ENCODE data around the gene YPEL1. TPM values are rescaled to one million over a fixed set of nuclear protein-coding genes. Genes with fewer than 3 reads are reported as not detected.
A peak's percentile ranks its signal among the peaks of the same experiment; 100 is the strongest.

YPEL1 gene
- total and polyA plus RNA-seq, 4 donors = 1.6 to 15.1 (median 3.5) TPM

- 69 to 77% methylated on average over 22 of the region's 22 CpGs for WGBS, 2 donors
- no peaks in the 10 kb centered on the region for H3K9me3 ChIP-seq (ENCODE audit: control insufficient read depth in 4 of 4, insufficient read depth in 3 of 4, low read length in 3 of 4)
- H3K36me3 ChIP-seq (ENCODE audit: control insufficient read depth in 4 of 4, insufficient read depth in 4 of 4, low read length in 4 of 4) = peaks cover 0 to 48% (median 9%) of the 10 kb centered on the region in 4 donors
- no peak for ATAC-seq (ENCODE audit: insufficient read depth, low FRiP score)
- TF ChIP-seq CTCF (IDR thresholded peaks at IDR 0.05; ENCODE audit: control extremely low read depth, extremely low read depth) = no peak
- H3K4me1 ChIP-seq (ENCODE audit: control insufficient read depth in 5 of 5, insufficient read depth in 5 of 5, low read length in 5 of 5) = peaks cover 0 to 8% (median 0%) of the 10 kb centered on the region in 5 donors
- H3K9ac ChIP-seq (ENCODE audit: insufficient read depth in 1 of 2, low read length in 2 of 2) = no peak overlapping the region
- DNase-seq = peak in 1 of 3 donors; percentile 43
- H3K4me3 ChIP-seq = no peak overlapping the region
- H3K27me3 ChIP-seq (ENCODE audit: control insufficient read depth in 3 of 3, insufficient read depth in 3 of 3, low read length in 2 of 3) = no peaks in the 10 kb centered on the region
- peak overlapping the region; percentile 22 to 37 for H3K27ac ChIP-seq (ENCODE audit: low read depth in 1 of 2, low read length in 1 of 2)
Measured at GRCh38 chr22:21698430-21699329, 36.9 kb downstream of the YPEL1 start.

GRCh38 chr22:21697880-21698279 is 37.7 kb downstream of the YPEL1 start:
- peaks cover 0 to 46% (median 7%) of the 10 kb centered on the region in 4 donors for H3K36me3 ChIP-seq (ENCODE audit: control insufficient read depth in 4 of 4, insufficient read depth in 4 of 4, low read length in 4 of 4)
- peaks cover 0 to 8% (median 0%) of the 10 kb centered on the region in 5 donors for H3K4me1 ChIP-seq (ENCODE audit: control insufficient read depth in 5 of 5, insufficient read depth in 5 of 5, low read length in 5 of 5)
- H3K27me3 ChIP-seq (ENCODE audit: control insufficient read depth in 3 of 3, insufficient read depth in 3 of 3, low read length in 2 of 3) = no peaks in the 10 kb centered on the region
- H3K9ac ChIP-seq (ENCODE audit: insufficient read depth in 1 of 2, low read length in 2 of 2) = no peak overlapping the region
- no peak for ATAC-seq (ENCODE audit: insufficient read depth, low FRiP score)
- no peaks in the 10 kb centered on the region for H3K9me3 ChIP-seq (ENCODE audit: control insufficient read depth in 4 of 4, insufficient read depth in 3 of 4, low read length in 3 of 4)
- DNase-seq = no peak
- no peak overlapping the region for H3K27ac ChIP-seq (ENCODE audit: low read depth in 1 of 2, low read length in 1 of 2)
- no peak overlapping the region for H3K4me3 ChIP-seq
- no peak for TF ChIP-seq CTCF (IDR thresholded peaks at IDR 0.05; ENCODE audit: control extremely low read depth, extremely low read depth)

- peaks cover 0 to 45% (median 7%) of the 10 kb centered on the region in 4 donors for H3K36me3 ChIP-seq (ENCODE audit: control insufficient read depth in 4 of 4, insufficient read depth in 4 of 4, low read length in 4 of 4)
- peak overlapping the region in 1 of 2 donors; percentile 29 for H3K27ac ChIP-seq (ENCODE audit: low read depth in 1 of 2, low read length in 1 of 2)
- no peak for DNase-seq
- peaks cover 0 to 8% (median 0%) of the 10 kb centered on the region in 5 donors for H3K4me1 ChIP-seq (ENCODE audit: control insufficient read depth in 5 of 5, insufficient read depth in 5 of 5, low read length in 5 of 5)
- H3K9me3 ChIP-seq (ENCODE audit: control insufficient read depth in 4 of 4, insufficient read depth in 3 of 4, low read length in 3 of 4) = no peaks in the 10 kb centered on the region
- H3K27me3 ChIP-seq (ENCODE audit: control insufficient read depth in 3 of 3, insufficient read depth in 3 of 3, low read length in 2 of 3) = no peaks in the 10 kb centered on the region
- H3K9ac ChIP-seq (ENCODE audit: insufficient read depth in 1 of 2, low read length in 2 of 2) = no peak overlapping the region
- ATAC-seq (ENCODE audit: insufficient read depth, low FRiP score) = no peak
- no peak for TF ChIP-seq CTCF (IDR thresholded peaks at IDR 0.05; ENCODE audit: control extremely low read depth, extremely low read depth)
- no peak overlapping the region for H3K4me3 ChIP-seq
- WGBS, 2 donors = 92% methylated on average over 16 of the region's 16 CpGs
Measured at GRCh38 chr22:21697021-21697771, 38.4 kb downstream of the YPEL1 start.

All from lung (tissue), 12 donors.